Measurements from ENCODE around the gene GAR1.
"Not testable (repeated sequence)": the region's sequence is repeated elsewhere in the genome, so short reads cannot be mapped to it uniquely, and the experiment has no call there.

Gene GAR1

GRCh38 chr4:109847896-109848442, 32.4 kb downstream of the GAR1 start, which contains the start of gene LRIT3:
Gene LRIT3 (plus strand): TSS chr4:109848107. CDS start chr4:109848202, 95 bp downstream.
- DNase-seq = no peak

- no peak for DNase-seq
Observed at GRCh38 chr4:109848501-109848900, 32.9 kb downstream of the GAR1 start.

GRCh38 chr4:109850601-109851000, 35.0 kb downstream of the GAR1 start:
- DNase-seq = no peak

GRCh38 chr4:109859426-109860300, 44.1 kb downstream of the GAR1 start:
- DNase-seq = not testable (repeated sequence)

- DNase-seq = no peak
Observed at GRCh38 chr4:109861271-109861670, 45.7 kb downstream of the GAR1 start.

- DNase-seq = no peak
Observed at GRCh38 chr4:109861916-109862511, 46.5 kb downstream of the GAR1 start.

GRCh38 chr4:109864134-109864533, 48.6 kb downstream of the GAR1 start:
- DNase-seq = no peak

- DNase-seq = no peak
Observed at GRCh38 chr4:109870061-109870460, 54.5 kb downstream of the GAR1 start.

- DNase-seq = no peak
Observed at GRCh38 chr4:109872065-109872464, 56.5 kb downstream of the GAR1 start.

- no peak for DNase-seq
Observed at GRCh38 chr4:109872950-109873656, 57.5 kb downstream of the GAR1 start.

- DNase-seq = no peak
Observed at GRCh38 chr4:109873791-109874514, 58.4 kb downstream of the GAR1 start.
